HCT116 (cell line): ENCODE measurements around the gene CNPY1. TPM values are rescaled to one million over a fixed set of nuclear protein-coding genes. Genes with fewer than 3 reads are reported as not detected.

Source experiments
- ATAC-seq: fragments of 200-7000 bp; cut with Tn5 transposase; 2 replicates; pipeline ENCODE4 v1.9.1; 2020; ENCODE audit warnings: mild to moderate bottlenecking, moderate library complexity
- BruUV-seq: library from RNA; stranded (reverse); fragments of 400-500 nt; replicated peaks from 2 replicates; lab custom pipeline; 2021; lab: Mats Ljungman, UMichigan
- CTCF ChIA-PET: fragments of 300-600 bp; sonication (Branson Sonifier 250); formaldehyde crosslinking; loops from one replicate; lab custom pipeline; 2021; ENCODE audit warnings: antibody characterized with exemption; lab: Charles Lee
- POLR2A ChIA-PET: fragments of 300-600, 350-600 bp; sonication (Branson Sonifier 250); formaldehyde crosslinking; loops from one replicate; lab custom pipeline; 2021; ENCODE audit warnings: antibody characterized with exemption; lab: Charles Lee
- RAD21 ChIA-PET, 2 experiments: fragments of 300-600 bp; sonication (Branson Sonifier 250); formaldehyde crosslinking; loops; one replicate each; lab custom pipeline; 2023; ENCODE audit warnings: low total read pairs in 2 of 2; ENCODE audit not compliant: uncharacterized antibody in 2 of 2, unreplicated experiment in 2 of 2, low non-redundant PET in 1 of 2; lab: Charles Lee
- DNase-seq: peaks from one replicate; pipeline ENCODE4 v3.0.0-alpha.2; 2010; ENCODE audit warnings: low read depth, low spot score
- H2AFZ ChIP-seq: fragments of 200-600 bp; shearing (Covaris generic), sonication (generic); 2 replicates; pipeline ENCODE4 v1.6.1; 2017; ENCODE audit warnings: low read depth, mixed run types, mixed read lengths, antibody characterized with exemption, low read length; ENCODE audit not compliant: poor library complexity, severe bottlenecking
- H3K27ac ChIP-seq: 2 replicates; pipeline ENCODE4 v1.5.1; 2012; ENCODE audit warnings: low read depth, low read length
- H3K27me3 ChIP-seq: fragments of 200-600 bp; sonication (generic); 2 replicates; pipeline ENCODE4 v1.6.1; 2016; ENCODE audit warnings: mixed run types, low read length, mixed read lengths; ENCODE audit not compliant: insufficient read depth
- H3K36me3 ChIP-seq, 2 experiments: fragments of 200-500 bp in 1 of 2; fragments of 200-600 bp in 1 of 2; sonication (Bioruptor generic) in 1 of 2; sonication (generic) in 1 of 2; 2 replicates each; pipeline versions ENCODE4 v1.5.1 to v1.6.1; 2014 to 2016; ENCODE audit warnings: low read length in 2 of 2, inconsistent platforms in 1 of 2, mixed read lengths in 1 of 2, mixed run types in 1 of 2; ENCODE audit not compliant: insufficient read depth in 2 of 2, control insufficient read depth in 1 of 2
- H3K4me1 ChIP-seq, 2 experiments: fragments of 200-600 bp in 1 of 2; sonication (generic) in 1 of 2; 2 replicates each; pipeline versions ENCODE4 v1.5.1 to v1.6.1; 2012 to 2017; ENCODE audit warnings: low read length in 2 of 2, inconsistent platforms in 1 of 2, mild to moderate bottlenecking in 1 of 2, mixed read lengths in 1 of 2, mixed run types in 1 of 2, moderate library complexity in 1 of 2; ENCODE audit not compliant: insufficient read depth in 2 of 2, control insufficient read depth in 1 of 2
- H3K4me2 ChIP-seq: fragments of 200-600 bp; sonication (generic); 2 replicates; pipeline ENCODE4 v1.6.1; 2017; ENCODE audit warnings: mixed run types, low read length, mixed read lengths
- H3K4me3 ChIP-seq, 2 experiments: fragments of 200-600 bp in 1 of 2; sonication (generic) in 1 of 2; replicated peaks in 1 of 2; 2 replicates each; pipeline ENCODE4 v1.5.1; 2011 to 2016; ENCODE audit warnings: low read length in 2 of 2, control low read depth in 1 of 2, low read depth in 1 of 2, mild to moderate bottlenecking in 1 of 2, mixed read lengths in 1 of 2, mixed run types in 1 of 2
- H3K79me2 ChIP-seq: fragments of 200-600 bp; sonication (generic); 2 replicates; pipeline ENCODE4 v1.6.1; 2017; ENCODE audit warnings: mild to moderate bottlenecking, mixed run types, low read length, moderate library complexity, mixed read lengths; ENCODE audit not compliant: insufficient read depth
- H3K9ac ChIP-seq: fragments of 200-600 bp; sonication (generic); 2 replicates; pipeline ENCODE4 v1.6.1; 2016; ENCODE audit warnings: low read length, mixed read lengths
- H3K9me2 ChIP-seq: fragments of 200-600 bp; sonication (generic), shearing (Covaris generic); 2 replicates; pipeline ENCODE4 v1.6.1; 2017; ENCODE audit warnings: mixed run types, mild to moderate bottlenecking, moderate library complexity; ENCODE audit not compliant: insufficient read depth
- H3K9me3 ChIP-seq, 2 experiments: fragments of 200-500 bp in 1 of 2; fragments of 200-600 bp in 1 of 2; sonication (Bioruptor generic) in 1 of 2; sonication (generic) in 1 of 2; 2 replicates each; pipeline ENCODE4 v1.6.1; 2014 to 2017; ENCODE audit warnings: low read length in 2 of 2, mixed read lengths in 2 of 2, inconsistent platforms in 1 of 2, low read depth in 1 of 2, mild to moderate bottlenecking in 1 of 2, mixed run types in 1 of 2, moderate library complexity in 1 of 2; ENCODE audit not compliant: control insufficient read depth in 1 of 2, insufficient read depth in 1 of 2
- H4K20me1 ChIP-seq: fragments of 200-600 bp; sonication (generic), shearing (Covaris generic); 2 replicates; pipeline ENCODE4 v1.6.1; 2017; ENCODE audit warnings: mixed run types, mild to moderate bottlenecking, moderate library complexity; ENCODE audit not compliant: insufficient read depth
- CBX3 ChIP-seq: IDR thresholded peaks from 2 replicates; pipeline ENCODE4 v1.6.1; 2012; ENCODE audit warnings: low read depth
- ELF1 ChIP-seq: IDR thresholded peaks from 2 replicates; pipeline ENCODE4 v1.6.1; 2012; ENCODE audit warnings: low read depth, borderline replicate concordance
- EZH2 ChIP-seq: fragments of 200-600 bp; sonication (generic); IDR thresholded peaks from 2 replicates; pipeline ENCODE4 v1.6.1; 2017; ENCODE audit warnings: antibody characterized with exemption, mixed run types
- EZH2phosphoT487 ChIP-seq: fragments of 200-600 bp; IDR thresholded peaks from 2 replicates; pipeline ENCODE4 v1.6.1; 2018; ENCODE audit warnings: antibody characterized with exemption, borderline replicate concordance
- FOSL1 ChIP-seq: IDR thresholded peaks from 2 replicates; pipeline ENCODE4 v1.6.1; 2012; ENCODE audit warnings: low read depth
- POLR2A ChIP-seq: IDR thresholded peaks from 2 replicates; pipeline ENCODE4 v1.7.0; 2011; ENCODE audit warnings: borderline replicate concordance; ENCODE audit not compliant: insufficient read depth, insufficient read length; ENCODE audit errors: extremely low read depth
- TCF7L2 ChIP-seq: IDR thresholded peaks from 2 replicates; pipeline ENCODE4 v1.7.0; 2011; ENCODE audit warnings: borderline replicate concordance, inconsistent platforms; ENCODE audit not compliant: insufficient read depth, insufficient read length; ENCODE audit errors: extremely low read depth
- YY1 ChIP-seq: IDR thresholded peaks from 2 replicates; pipeline ENCODE4 v1.6.1; 2011; ENCODE audit warnings: low read length, low read depth, moderate library complexity, mild to moderate bottlenecking; ENCODE audit not compliant: insufficient replicate concordance; ENCODE audit errors: extremely low read depth
- intact Hi-C: fragments of 100-400 bp; cut with micrococcal nuclease; formaldehyde crosslinking; loops from 2 replicates; pipeline ENCODE4 v1.10.0; 2022
- total RNA-seq: library from RNA; stranded (reverse); gene quantifications from one replicate; pipeline ENCODE4 v1.2.1, GENCODE V29; 2021; ENCODE audit not compliant: unreplicated experiment
- TF ChIP-seq, protein P1 (sequence below), 3 experiments: fragments of 200-600 bp in 1 of 3; sonication (generic) in 1 of 3; IDR thresholded peaks in 2 of 3; conservative IDR thresholded peaks in 1 of 3; 2 replicates each; pipeline ENCODE4 v1.5.1; 2012 to 2017; ENCODE audit warnings: low read depth in 2 of 3, low read length in 2 of 3, antibody characterized with exemption in 1 of 3, borderline replicate concordance in 1 of 3, control low read depth in 1 of 3, mild to moderate bottlenecking in 1 of 3, mixed read lengths in 1 of 3, mixed run types in 1 of 3, moderate library complexity in 1 of 3; ENCODE audit not compliant: insufficient read depth in 1 of 3

The CNPY1 gene
- total RNA-seq, 1 experiment from 2014 or later, result not detected

DNA sequence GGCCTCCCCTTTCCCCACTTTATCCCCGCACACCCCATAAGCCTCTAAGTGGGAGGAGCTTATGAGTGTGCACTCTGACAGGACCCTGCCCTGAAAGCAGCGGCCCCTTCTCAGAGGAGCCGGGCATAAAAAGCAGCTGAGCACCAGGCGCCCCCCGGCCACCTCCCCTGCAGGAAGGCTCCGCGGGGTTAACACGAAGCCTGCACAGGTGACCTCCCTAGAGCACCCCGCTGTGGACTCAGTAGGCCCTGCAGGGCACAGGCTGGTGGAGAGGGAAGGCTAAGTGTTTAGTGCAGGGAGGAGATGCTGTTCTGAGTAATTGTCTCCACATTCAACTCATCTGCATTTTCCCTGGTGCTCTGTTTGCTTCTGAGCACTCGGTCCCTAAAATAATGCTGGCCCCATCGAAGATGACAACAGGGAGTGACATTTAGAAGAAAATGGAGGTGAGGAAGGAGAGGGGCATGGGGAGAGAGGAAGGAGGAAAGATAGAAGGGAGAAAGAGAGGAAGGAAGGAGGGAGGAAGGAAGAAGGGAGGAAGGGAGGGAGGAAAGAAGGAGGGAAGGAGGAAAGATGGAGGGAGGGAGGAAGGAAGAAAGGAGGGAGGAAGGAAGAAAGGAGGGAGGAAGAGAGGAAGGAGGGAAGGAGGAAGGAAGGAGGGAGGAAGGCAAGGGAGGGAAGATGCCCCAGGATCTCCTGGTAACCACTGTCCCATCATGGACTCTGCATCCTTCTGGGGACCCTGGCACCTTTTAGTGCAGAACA, 25.4 kb upstream of the CNPY1 start:
- H3K4me3 ChIP-seq, result no peak overlapping the region
- peak; percentile 72 for ATAC-seq
- no peaks in the 10 kb centered on the region for H3K9me3 ChIP-seq
- CTCF ChIA-PET, result no interaction called here
- DNase-seq, result no peak
- H3K27me3 ChIP-seq, result no peaks in the 10 kb centered on the region
- no peak overlapping the region for H3K4me2 ChIP-seq
- intact Hi-C loops, result no loop called here
- H4K20me1 ChIP-seq, result no peaks in the 10 kb centered on the region
- POLR2A ChIA-PET, result no interaction called here
- no peaks in the 10 kb centered on the region for H3K9me2 ChIP-seq
- H3K27ac ChIP-seq, result no peak overlapping the region
- RAD21 ChIA-PET, result no interaction called here
- peaks cover 1 to 5% of the 10 kb centered on the region in 2 experiments; a peak in 2 of 4 replicates for H3K4me1 ChIP-seq
- BruUV-seq, result no TSS peak
- H3K9ac ChIP-seq, result no peak overlapping the region
- H3K36me3 ChIP-seq, result no peaks in the 10 kb centered on the region
- H3K79me2 ChIP-seq, result no peaks in the 10 kb centered on the region
- TF ChIP-seq YY1, result no peak
- TF ChIP-seq TCF7L2, result no peak
- no peak for TF ChIP-seq CBX3
- TF ChIP-seq ELF1, result no peak
- TF ChIP-seq, protein P1, sequence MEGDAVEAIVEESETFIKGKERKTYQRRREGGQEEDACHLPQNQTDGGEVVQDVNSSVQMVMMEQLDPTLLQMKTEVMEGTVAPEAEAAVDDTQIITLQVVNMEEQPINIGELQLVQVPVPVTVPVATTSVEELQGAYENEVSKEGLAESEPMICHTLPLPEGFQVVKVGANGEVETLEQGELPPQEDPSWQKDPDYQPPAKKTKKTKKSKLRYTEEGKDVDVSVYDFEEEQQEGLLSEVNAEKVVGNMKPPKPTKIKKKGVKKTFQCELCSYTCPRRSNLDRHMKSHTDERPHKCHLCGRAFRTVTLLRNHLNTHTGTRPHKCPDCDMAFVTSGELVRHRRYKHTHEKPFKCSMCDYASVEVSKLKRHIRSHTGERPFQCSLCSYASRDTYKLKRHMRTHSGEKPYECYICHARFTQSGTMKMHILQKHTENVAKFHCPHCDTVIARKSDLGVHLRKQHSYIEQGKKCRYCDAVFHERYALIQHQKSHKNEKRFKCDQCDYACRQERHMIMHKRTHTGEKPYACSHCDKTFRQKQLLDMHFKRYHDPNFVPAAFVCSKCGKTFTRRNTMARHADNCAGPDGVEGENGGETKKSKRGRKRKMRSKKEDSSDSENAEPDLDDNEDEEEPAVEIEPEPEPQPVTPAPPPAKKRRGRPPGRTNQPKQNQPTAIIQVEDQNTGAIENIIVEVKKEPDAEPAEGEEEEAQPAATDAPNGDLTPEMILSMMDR (IDR thresholded peaks at IDR 0.05 in 2 of 3, conservative IDR thresholded peaks at IDR 0.05 in 1 of 3; ENCODE audit: borderline replicate concordance in 1 of 3, insufficient read depth in 1 of 3, low read depth in 2 of 3, low read length in 2 of 3), result peak in 1 of 3 experiments; percentile 17; a peak in 1 of 6 replicates
- TF ChIP-seq, all 23 proteins: peak for 1
- no peak overlapping the region for H2AFZ ChIP-seq

DNA sequence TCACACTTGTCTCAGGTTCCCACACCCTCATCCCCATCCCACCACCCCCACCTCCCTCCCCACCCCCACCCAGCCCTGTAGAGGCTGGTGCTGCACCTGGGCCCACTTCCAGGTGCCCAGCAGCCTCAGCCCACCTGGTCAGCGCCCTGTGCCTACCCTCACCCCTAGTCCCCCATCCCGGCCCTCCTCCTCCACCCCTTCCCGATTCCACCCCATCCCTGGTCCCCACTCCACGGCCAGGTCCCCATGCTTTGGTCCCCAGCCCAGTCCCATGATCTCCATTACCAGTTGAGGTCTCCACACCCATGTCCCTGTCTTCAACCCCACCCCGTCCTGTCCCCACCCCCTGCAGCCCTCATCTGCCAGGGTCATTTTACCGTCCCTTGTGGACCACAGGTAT, 24.6 kb upstream of the CNPY1 start:
- CTCF ChIA-PET, result no interaction called here
- H3K4me1 ChIP-seq, result no peaks in the 10 kb centered on the region
- H3K36me3 ChIP-seq, result no peaks in the 10 kb centered on the region
- no TSS peak for BruUV-seq
- no peak for ATAC-seq
- no peaks in the 10 kb centered on the region for H3K27me3 ChIP-seq
- TF ChIP-seq, protein P1 (IDR thresholded peaks at IDR 0.05 in 2 of 3, conservative IDR thresholded peaks at IDR 0.05 in 1 of 3; ENCODE audit: borderline replicate concordance in 1 of 3, insufficient read depth in 1 of 3, low read depth in 2 of 3, low read length in 2 of 3), result no peak
- no peak for TF ChIP-seq CBX3
- TF ChIP-seq EZH2, result no peak
- TF ChIP-seq POLR2A, result no peak
- TF ChIP-seq EZH2phosphoT487, result no peak
- no peak for TF ChIP-seq ELF1
- TF ChIP-seq FOSL1, result no peak
- TF ChIP-seq, all 23 proteins: peak for 0
- Histone ChIP-seq H3K9me3 (no peaks in the 10 kb centered on the region), H3K27ac (no peak overlapping the region), H3K4me2 (no peak overlapping the region), H3K9ac (no peak overlapping the region), H3K9me2 (no peaks in the 10 kb centered on the region), H3K79me2 (no peaks in the 10 kb centered on the region), H4K20me1 (no peaks in the 10 kb centered on the region), H2AFZ (no peak overlapping the region), H3K4me3 (no peak overlapping the region)
- intact Hi-C loops, result no loop called here
- no peak for DNase-seq
- ChIA-PET RAD21 (no interaction called here), POLR2A (no interaction called here)
